Astrocyte (in vitro differentiated cells and primary cell): ENCODE results near the gene POU6F2. TPM values are rescaled to one million over a fixed set of nuclear protein-coding genes. Genes with fewer than 3 reads are reported as not detected.

Experiments used
- DNase-seq: peaks from one replicate; pipeline ENCODE4 v3.0.0-alpha.2; 2010; ENCODE audit warnings: low read depth
- FAIRE-seq: peaks from 2 replicates; lab custom pipeline; 2011; peaks lifted over from hg19 to GRCh38; lab: Jason Lieb, UNC
- H2AFZ ChIP-seq: 2 replicates; pipeline ENCODE4 v1.6.0; 2012; ENCODE audit warnings: low read depth, low read length, inconsistent platforms
- H3K27ac ChIP-seq: 2 replicates; pipeline ENCODE4 v1.5.1; 2011; ENCODE audit warnings: low read depth, low read length, inconsistent platforms
- H3K27me3 ChIP-seq: 2 replicates; pipeline ENCODE4 v1.6.0; 2011; ENCODE audit warnings: low read length, inconsistent platforms; ENCODE audit not compliant: insufficient read depth
- H3K36me3 ChIP-seq: 2 replicates; pipeline ENCODE4 v1.5.1; 2011; ENCODE audit warnings: low read length, inconsistent platforms; ENCODE audit not compliant: insufficient read depth
- H3K4me1 ChIP-seq: 2 replicates; pipeline ENCODE4 v1.5.1; 2011; ENCODE audit warnings: low read length, inconsistent platforms; ENCODE audit not compliant: insufficient read depth
- H3K4me2 ChIP-seq: 2 replicates; pipeline ENCODE4 v1.6.0; 2012; ENCODE audit warnings: low read length, inconsistent platforms
- H3K4me3 ChIP-seq: 2 replicates; pipeline ENCODE4 v1.5.1; 2011; ENCODE audit warnings: low read depth, mild to moderate bottlenecking, low read length, inconsistent platforms; ENCODE audit not compliant: insufficient read depth
- H3K79me2 ChIP-seq: 2 replicates; pipeline ENCODE4 v1.6.0; 2012; ENCODE audit warnings: mild to moderate bottlenecking, low read length, inconsistent platforms; ENCODE audit not compliant: insufficient read depth
- H3K9ac ChIP-seq: 2 replicates; pipeline ENCODE4 v1.6.0; 2012; ENCODE audit warnings: mild to moderate bottlenecking, low read length, inconsistent platforms
- H3K9me3 ChIP-seq: 2 replicates; pipeline ENCODE4 v1.5.1; 2012; ENCODE audit warnings: low read depth, mild to moderate bottlenecking, low read length, inconsistent platforms; ENCODE audit not compliant: insufficient read depth
- H4K20me1 ChIP-seq: 2 replicates; pipeline ENCODE4 v1.6.0; 2012; ENCODE audit warnings: low read length, inconsistent platforms; ENCODE audit not compliant: insufficient read depth
- H3K27ac Mint-ChIP-seq: one replicate; pipeline ENCODE4 v1.8.0; 2021; ENCODE audit warnings: mild to moderate bottlenecking, mixed read lengths; ENCODE audit not compliant: unreplicated experiment
- H3K27me3 Mint-ChIP-seq: one replicate; pipeline ENCODE4 v1.8.0; 2021; ENCODE audit warnings: low read depth, mixed read lengths; ENCODE audit not compliant: unreplicated experiment
- H3K36me3 Mint-ChIP-seq: one replicate; pipeline ENCODE4 v1.8.0; 2021; ENCODE audit warnings: low read depth, mixed read lengths; ENCODE audit not compliant: unreplicated experiment
- H3K4me1 Mint-ChIP-seq: one replicate; pipeline ENCODE4 v1.8.0; 2021; ENCODE audit warnings: low read depth, mixed read lengths; ENCODE audit not compliant: unreplicated experiment
- H3K4me3 Mint-ChIP-seq: one replicate; pipeline ENCODE4 v1.8.0; 2021; ENCODE audit warnings: mild to moderate bottlenecking, moderate library complexity, mixed read lengths; ENCODE audit not compliant: unreplicated experiment
- H3K9me3 Mint-ChIP-seq: one replicate; pipeline ENCODE4 v1.8.0; 2021; ENCODE audit warnings: mild to moderate bottlenecking, mixed read lengths; ENCODE audit not compliant: unreplicated experiment
- CTCF ChIP-seq: IDR thresholded peaks from 2 replicates; pipeline ENCODE4 v1.5.1; 2011; ENCODE audit warnings: low read depth, mild to moderate bottlenecking, inconsistent platforms, low read length, moderate library complexity; ENCODE audit not compliant: insufficient read depth
- EZH2 ChIP-seq: IDR thresholded peaks from 2 replicates; pipeline ENCODE4 v1.6.1; 2012; ENCODE audit warnings: mild to moderate bottlenecking, low read length, inconsistent platforms; ENCODE audit not compliant: insufficient read depth
- total RNA-seq: library from RNA; stranded (reverse); gene quantifications from 2 replicates; pipeline ENCODE4 v1.2.1, GENCODE V29; 2021

POU6F2 gene
- total RNA-seq, 1 donor from 2014 or later: 0.45 TPM

GRCh38 chr7:39219869-39220268 is 242.2 kb downstream of the POU6F2 start:
- Histone ChIP-seq H3K27ac (no peak overlapping the region), H3K9ac (no peak overlapping the region), H3K36me3 (no peaks in the 10 kb centered on the region), H3K4me2 (no peak overlapping the region), H3K79me2 (no peaks in the 10 kb centered on the region), H3K4me3 (no peak overlapping the region), H3K4me1 (no peaks in the 10 kb centered on the region), H3K9me3 (no peaks in the 10 kb centered on the region), H4K20me1 (no peaks in the 10 kb centered on the region), H2AFZ (no peak overlapping the region), H3K27me3 (no peaks in the 10 kb centered on the region)
- FAIRE-seq (no peak), DNase-seq (no peak)
- H3K4me1 Mint-ChIP-seq: peaks cover 13% of the 10 kb centered on the region
- no peaks in the 10 kb centered on the region for H3K9me3 Mint-ChIP-seq
- no peak overlapping the region for H3K27ac Mint-ChIP-seq
- peaks cover 2% of the 10 kb centered on the region for H3K27me3 Mint-ChIP-seq
- no peak overlapping the region for H3K4me3 Mint-ChIP-seq
- no peaks in the 10 kb centered on the region for H3K36me3 Mint-ChIP-seq
- TF ChIP-seq EZH2: no peak

DNA sequence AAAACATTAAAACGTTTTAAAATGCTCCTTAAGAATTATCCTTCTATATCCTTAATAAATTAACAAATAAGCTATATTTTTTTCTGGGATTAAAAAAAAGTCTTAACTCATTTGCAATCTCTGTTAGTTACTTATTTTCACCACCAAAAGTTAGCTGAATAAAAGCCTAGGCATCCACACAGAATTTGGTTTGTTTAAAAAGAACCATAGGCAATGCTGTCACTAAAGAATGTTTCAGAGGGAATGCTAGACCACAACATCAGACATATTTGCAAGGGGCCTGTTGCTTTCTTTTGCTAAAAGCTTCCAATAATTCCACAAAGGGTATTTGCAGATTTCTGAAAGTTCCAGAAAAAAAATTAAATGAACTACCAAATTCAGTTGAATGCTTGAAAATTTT is 244.2 kb downstream of the POU6F2 start:
- Mint-ChIP-seq H3K36me3 (no peaks in the 10 kb centered on the region), H3K9me3 (no peaks in the 10 kb centered on the region), H3K27ac (peak overlapping the region; percentile 62), H3K4me3 (no peak overlapping the region), H3K27me3 (peaks cover 2% of the 10 kb centered on the region), H3K4me1 (peaks cover 25% of the 10 kb centered on the region)
- TF ChIP-seq EZH2 (no peak), CTCF (no peak)
- Histone ChIP-seq H3K9me3 (no peaks in the 10 kb centered on the region), H3K27ac (no peak overlapping the region), H3K9ac (no peak overlapping the region), H3K36me3 (no peaks in the 10 kb centered on the region), H3K4me3 (no peak overlapping the region), H3K79me2 (no peaks in the 10 kb centered on the region), H3K4me2 (no peak overlapping the region), H4K20me1 (no peaks in the 10 kb centered on the region), H3K27me3 (no peaks in the 10 kb centered on the region), H2AFZ (no peak overlapping the region), H3K4me1 (no peaks in the 10 kb centered on the region)
- DNase-seq: no peak
- no peak for FAIRE-seq

DNA sequence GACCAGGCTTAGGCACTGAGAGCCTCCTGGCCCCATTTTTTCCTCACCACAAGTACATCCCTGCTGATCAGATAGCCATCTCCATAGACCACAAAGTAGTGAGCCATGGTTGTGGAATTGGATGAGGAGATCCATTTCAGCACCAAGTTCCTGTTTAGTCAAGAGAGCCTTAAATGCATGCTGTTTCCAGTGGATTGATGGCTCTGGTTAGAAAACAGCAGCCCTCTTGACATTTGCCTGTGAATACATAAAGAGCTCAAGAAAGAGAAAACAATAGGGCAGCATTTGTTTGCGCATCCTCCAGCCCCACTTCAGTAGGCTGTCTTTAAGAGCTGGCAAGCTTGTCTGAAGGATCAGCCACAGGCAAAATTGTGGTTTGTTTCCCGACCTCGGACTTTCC is 251.2 kb downstream of the POU6F2 start:
- Histone ChIP-seq H3K79me2 (no peaks in the 10 kb centered on the region), H3K4me3 (no peak overlapping the region), H3K27me3 (no peaks in the 10 kb centered on the region), H3K9me3 (no peaks in the 10 kb centered on the region), H3K4me1 (no peaks in the 10 kb centered on the region), H3K9ac (no peak overlapping the region), H3K4me2 (no peak overlapping the region), H3K27ac (no peak overlapping the region), H3K36me3 (no peaks in the 10 kb centered on the region), H2AFZ (no peak overlapping the region), H4K20me1 (no peaks in the 10 kb centered on the region)
- peak; percentile 54 for FAIRE-seq
- Mint-ChIP-seq H3K27ac (peak overlapping the region; percentile 58), H3K4me1 (peaks cover 38% of the 10 kb centered on the region), H3K27me3 (peaks cover 1% of the 10 kb centered on the region), H3K36me3 (no peaks in the 10 kb centered on the region), H3K9me3 (no peaks in the 10 kb centered on the region), H3K4me3 (no peak overlapping the region)
- TF ChIP-seq EZH2 (no peak), CTCF (no peak)
- DNase-seq: peak; percentile 48
